Endothelial cell of umbilical vein (primary cell): Measurements from ENCODE around the gene LRRK1. TPM values are rescaled to one million over a fixed set of nuclear protein-coding genes. Genes with fewer than 3 reads are reported as not detected.

Source experiments
- BruUV-seq: library from RNA; stranded (reverse); fragments of 400-500 nt; replicated peaks from 2 replicates; lab custom pipeline; 2021; lab: Mats Ljungman, UMichigan
- CTCF ChIA-PET: fragments of 300-600, 350-600 bp; sonication (Branson Sonifier 250); formaldehyde crosslinking; loops from one replicate; lab custom pipeline; 2021; ENCODE audit warnings: antibody characterized with exemption, inconsistent platforms; lab: Charles Lee
- POLR2A ChIA-PET: fragments of 300-600, 350-600 bp; sonication (Branson Sonifier 250); formaldehyde crosslinking; loops from one replicate; lab custom pipeline; 2021; ENCODE audit warnings: antibody characterized with exemption, inconsistent platforms; lab: Charles Lee
- DNase-seq: peaks from one replicate; pipeline ENCODE4 v3.0.0-alpha.2; 2011; ENCODE audit warnings: low read depth, low spot score
- FAIRE-seq: peaks from 2 replicates; lab custom pipeline; 2011; peaks lifted over from hg19 to GRCh38; lab: Jason Lieb, UNC
- H2AFZ ChIP-seq: 2 replicates; pipeline ENCODE4 v1.6.0; 2012; ENCODE audit warnings: low read depth, low read length, control low read depth, inconsistent platforms
- H3K27ac ChIP-seq: 2 replicates; pipeline ENCODE4 v1.5.1; 2011; ENCODE audit warnings: low read depth, mild to moderate bottlenecking, control low read depth, low read length, moderate library complexity; ENCODE audit not compliant: insufficient read depth
- H3K27me3 ChIP-seq, 2 experiments: 2 replicates each; pipeline versions ENCODE4 v1.6.0 to v1.6.1; 2011; ENCODE audit warnings: low read length in 2 of 2, mixed read lengths in 1 of 2; ENCODE audit not compliant: control insufficient read depth in 2 of 2, insufficient read depth in 2 of 2
- H3K36me3 ChIP-seq, 2 experiments: 2 replicates in 1 of 2; 3 replicates in 1 of 2; pipeline ENCODE4 v1.5.1; 2011; ENCODE audit warnings: low read length in 2 of 2, mild to moderate bottlenecking in 1 of 2, moderate library complexity in 1 of 2; ENCODE audit not compliant: control insufficient read depth in 2 of 2, insufficient read depth in 2 of 2; ENCODE audit errors: extremely low read depth in 1 of 2
- H3K4me1 ChIP-seq: 3 replicates; pipeline ENCODE4 v1.5.1; 2011; ENCODE audit warnings: mild to moderate bottlenecking, low read length; ENCODE audit not compliant: control insufficient read depth, insufficient read depth; ENCODE audit errors: extremely low read depth
- H3K4me2 ChIP-seq: 2 replicates; pipeline ENCODE4 v1.6.1; 2011; ENCODE audit warnings: low read length, control low read depth, mixed read lengths; ENCODE audit not compliant: insufficient read depth
- H3K4me3 ChIP-seq, 3 experiments: fragments of 200-600 bp in 1 of 3; sonication (generic), shearing (Covaris generic) in 1 of 3; replicated peaks in 1 of 3; 2 replicates each; pipeline ENCODE4 v1.5.1; 2011 to 2016; ENCODE audit warnings: control low read depth in 3 of 3, low read length in 3 of 3, mild to moderate bottlenecking in 2 of 3, inconsistent platforms in 1 of 3, low read depth in 1 of 3, moderate library complexity in 1 of 3; ENCODE audit not compliant: insufficient read depth in 1 of 3
- H3K79me2 ChIP-seq: 2 replicates; pipeline ENCODE4 v1.6.0; 2012; ENCODE audit warnings: low read length, inconsistent platforms; ENCODE audit not compliant: control insufficient read depth, insufficient read depth
- H3K9ac ChIP-seq: replicated peaks from 2 replicates; pipeline ENCODE3; 2011; ENCODE audit warnings: low read length, control low read depth; ENCODE audit not compliant: insufficient read depth; ENCODE audit errors: extremely low read depth
- H3K9me1 ChIP-seq: replicated peaks from 3 replicates; pipeline ENCODE4 v1.6.0; 2011; ENCODE audit warnings: mild to moderate bottlenecking, low read length; ENCODE audit not compliant: control insufficient read depth, insufficient read depth; ENCODE audit errors: extremely low read depth
- H3K9me3 ChIP-seq: replicated peaks from 2 replicates; pipeline ENCODE4 v1.5.1; 2012; ENCODE audit warnings: low read length, inconsistent platforms; ENCODE audit not compliant: control insufficient read depth, insufficient read depth
- H4K20me1 ChIP-seq: replicated peaks from 2 replicates; pipeline ENCODE3; 2011; ENCODE audit warnings: mild to moderate bottlenecking, low read length; ENCODE audit not compliant: control insufficient read depth, insufficient read depth; ENCODE audit errors: extremely low read depth
- EZH2 ChIP-seq: IDR thresholded peaks from 2 replicates; pipeline ENCODE4 v1.6.1; 2012; ENCODE audit warnings: borderline replicate concordance, low read depth, mild to moderate bottlenecking, moderate library complexity, low read length, inconsistent platforms; ENCODE audit not compliant: severe bottlenecking
- FOS ChIP-seq: IDR thresholded peaks from 2 replicates; pipeline ENCODE4 v1.6.1; 2011; ENCODE audit warnings: mild to moderate bottlenecking, low read length, moderate library complexity, borderline replicate concordance; ENCODE audit not compliant: insufficient read depth
- GATA2 ChIP-seq: IDR thresholded peaks from 2 replicates; pipeline ENCODE4 v1.7.0; 2011; ENCODE audit warnings: low read depth, mild to moderate bottlenecking, moderate library complexity, mixed read lengths, low read length; ENCODE audit not compliant: insufficient read length, insufficient read depth
- JUN ChIP-seq: IDR thresholded peaks from 2 replicates; pipeline ENCODE4 v1.6.1; 2011; ENCODE audit warnings: borderline replicate concordance, low read depth; ENCODE audit not compliant: insufficient read length, insufficient read depth
- MYC ChIP-seq: IDR thresholded peaks from one replicate; pipeline ENCODE4 v1.6.1; 2011; ENCODE audit warnings: mild to moderate bottlenecking, low read depth, low read length
- POLR2A ChIP-seq: IDR thresholded peaks from 2 replicates; pipeline ENCODE4 v1.6.1; 2012; ENCODE audit warnings: low read depth, mild to moderate bottlenecking, control low read depth, low read length
- POLR2AphosphoS5 ChIP-seq: IDR thresholded peaks from 2 replicates; pipeline ENCODE4 v1.6.1; 2012; ENCODE audit warnings: low read depth, mild to moderate bottlenecking, control low read depth, low read length, moderate library complexity; ENCODE audit not compliant: insufficient read depth
- dilution Hi-C: fragments of 300-500 bp; cut with MboI; formaldehyde crosslinking; loops from one replicate; pipeline ENCODE4 v1.15.0; 2019; ENCODE audit warnings: low sequenced_read_pairs; ENCODE audit not compliant: extremely low pct_ligation_motif_present
- intact Hi-C: fragments of 100-400 bp; cut with micrococcal nuclease; formaldehyde crosslinking; loops from one replicate; pipeline ENCODE4 v1.10.0; 2022
- polyA plus RNA-seq, 4 experiments: library from polyadenylated mRNA; depleted of rRNA in 3 of 4; stranded (reverse) in 3 of 4; unstranded in 1 of 4; fragments of >200 nt; gene quantifications; 2 replicates each; pipeline versions ENCODE4 v1.2.1 to v1.2.3, GENCODE V29; 2011 to 2012; ENCODE audit warnings: missing spikeins in 1 of 4
- total RNA-seq: library from RNA; stranded (reverse); gene quantifications from 2 replicates; pipeline ENCODE4 v1.2.3, GENCODE V29; 2021
- TF ChIP-seq, protein P1 (sequence below): IDR thresholded peaks from 2 replicates; pipeline ENCODE4 v1.6.1; 2011; ENCODE audit not compliant: insufficient read depth, insufficient read length
- TF ChIP-seq, protein P2 (sequence below), 2 donors: IDR thresholded peaks; 1 replicate in 1 of 2; 2 replicates in 1 of 2; pipeline ENCODE4 v1.5.1; 2011; ENCODE audit warnings: low read length in 2 of 2, mild to moderate bottlenecking in 2 of 2, moderate library complexity in 2 of 2, control low read depth in 1 of 2, inconsistent platforms in 1 of 2, low read depth in 1 of 2; ENCODE audit not compliant: insufficient read depth in 1 of 2; ENCODE audit errors: extremely low read depth in 1 of 2

The LRRK1 gene
- total and polyA plus RNA-seq, 2 donors (not counting 3 experiments of a cell fraction or from before 2014, with no cell fraction given) = 11.0 to 22.1 TPM

DNA sequence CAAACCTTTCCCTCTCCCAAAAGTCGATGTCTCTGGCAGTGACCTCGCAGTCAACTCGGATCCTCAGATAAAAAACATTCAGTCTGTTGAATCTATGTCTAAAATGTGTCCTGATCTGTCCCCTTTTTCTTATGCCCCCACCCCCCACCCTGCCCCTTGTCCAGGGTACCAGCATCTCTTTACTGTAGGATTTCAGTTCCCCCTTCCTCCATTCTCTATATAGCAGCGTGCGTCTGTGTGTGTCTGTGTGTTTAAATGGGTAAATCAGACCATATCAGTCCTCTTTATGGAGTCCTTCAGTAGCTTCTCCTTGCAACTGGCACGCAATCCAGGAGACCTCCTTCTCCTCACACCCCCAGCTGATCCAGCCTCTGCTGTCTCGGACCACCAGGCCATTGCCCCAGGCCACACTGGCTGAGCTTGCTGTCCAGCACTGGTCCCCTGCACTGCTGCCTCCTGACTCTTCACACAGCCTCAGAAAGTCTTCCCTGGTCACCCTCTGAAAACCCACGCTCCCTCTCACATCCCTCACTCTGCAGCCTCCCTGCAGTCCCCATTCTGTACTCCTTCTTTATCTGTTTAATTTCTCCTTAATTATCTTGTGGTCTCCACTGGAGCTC lies 1.5 kb downstream of the LRRK1 start:
- Histone ChIP-seq H3K4me3 (no peak overlapping the region), H3K4me1 (peaks cover 14% of the 10 kb centered on the region), H3K27ac (no peak overlapping the region), H3K27me3 (no peaks in the 10 kb centered on the region), H3K4me2 (peak overlapping the region; percentile 80), H4K20me1 (no peaks in the 10 kb centered on the region), H3K9me3 (no peaks in the 10 kb centered on the region), H2AFZ (no peak overlapping the region), H3K9me1 (no peaks in the 10 kb centered on the region), H3K36me3 (peaks cover 0 to under 1% of the 10 kb centered on the region in 2 experiments), H3K79me2 (peaks cover 10% of the 10 kb centered on the region), H3K9ac (peak overlapping the region; percentile 76)
- no TSS peak for BruUV-seq
- intact Hi-C loops = no loop called here
- TF ChIP-seq JUN (no peak), POLR2A (no peak), FOS (no peak), MYC (no peak), POLR2AphosphoS5 (no peak), GATA2 (no peak), EZH2 (no peak)
- TF ChIP-seq, protein P1, sequence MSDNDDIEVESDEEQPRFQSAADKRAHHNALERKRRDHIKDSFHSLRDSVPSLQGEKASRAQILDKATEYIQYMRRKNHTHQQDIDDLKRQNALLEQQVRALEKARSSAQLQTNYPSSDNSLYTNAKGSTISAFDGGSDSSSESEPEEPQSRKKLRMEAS = no peak
- TF ChIP-seq, protein P2, sequence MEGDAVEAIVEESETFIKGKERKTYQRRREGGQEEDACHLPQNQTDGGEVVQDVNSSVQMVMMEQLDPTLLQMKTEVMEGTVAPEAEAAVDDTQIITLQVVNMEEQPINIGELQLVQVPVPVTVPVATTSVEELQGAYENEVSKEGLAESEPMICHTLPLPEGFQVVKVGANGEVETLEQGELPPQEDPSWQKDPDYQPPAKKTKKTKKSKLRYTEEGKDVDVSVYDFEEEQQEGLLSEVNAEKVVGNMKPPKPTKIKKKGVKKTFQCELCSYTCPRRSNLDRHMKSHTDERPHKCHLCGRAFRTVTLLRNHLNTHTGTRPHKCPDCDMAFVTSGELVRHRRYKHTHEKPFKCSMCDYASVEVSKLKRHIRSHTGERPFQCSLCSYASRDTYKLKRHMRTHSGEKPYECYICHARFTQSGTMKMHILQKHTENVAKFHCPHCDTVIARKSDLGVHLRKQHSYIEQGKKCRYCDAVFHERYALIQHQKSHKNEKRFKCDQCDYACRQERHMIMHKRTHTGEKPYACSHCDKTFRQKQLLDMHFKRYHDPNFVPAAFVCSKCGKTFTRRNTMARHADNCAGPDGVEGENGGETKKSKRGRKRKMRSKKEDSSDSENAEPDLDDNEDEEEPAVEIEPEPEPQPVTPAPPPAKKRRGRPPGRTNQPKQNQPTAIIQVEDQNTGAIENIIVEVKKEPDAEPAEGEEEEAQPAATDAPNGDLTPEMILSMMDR (IDR thresholded peaks at IDR 0.05; ENCODE audit: extremely low read depth in 1 of 2, insufficient read depth in 1 of 2, low read depth in 1 of 2, low read length in 2 of 2) = no peak
- dilution Hi-C loops = no loop called here
- DNase-seq (no peak), FAIRE-seq (no peak)
- CTCF ChIA-PET = interaction anchor here (0.9 to 9.2 kb wide), 8 partner anchors 13 to 338 kb away, joined by 3 to 371 read pairs (median 4); partner anchors contain the start of gene ALDH1A3
- POLR2A ChIA-PET = no interaction called here
